Vagina (tissue), 2 donors: ENCODE measurements around the gene LECT2. TPM values are rescaled to one million over a fixed set of nuclear protein-coding genes. Genes with fewer than 3 reads are reported as not detected.

Source experiments
- DNase-seq, 2 donors: peaks; one replicate each; pipeline ENCODE4 v3.0.0-alpha.2; 2017; ENCODE audit errors: extremely low spot score in 2 of 2
- H3K27ac ChIP-seq: fragments of 200-600 bp; sonication (generic); one replicate; pipeline ENCODE4 v1.5.1; 2019
- H3K27me3 ChIP-seq: fragments of 200-600 bp; sonication (generic); one replicate; pipeline ENCODE4 v1.5.1; 2019
- H3K36me3 ChIP-seq, 2 donors: fragments of 200-600 bp; sonication (generic); one replicate each; pipeline ENCODE4 v1.5.1; 2017 to 2019
- H3K4me1 ChIP-seq: fragments of 200-600 bp; sonication (generic); one replicate; pipeline ENCODE4 v1.5.1; 2019
- H3K4me3 ChIP-seq, 2 donors: fragments of 200-600 bp; sonication (generic); 1 replicate in 1 of 2; 2 replicates in 1 of 2; pipeline ENCODE4 v1.5.1; 2016 to 2019
- H3K9me3 ChIP-seq: fragments of 200-600 bp; sonication (generic); one replicate; pipeline ENCODE4 v1.5.1; 2019
- CTCF ChIP-seq, 3 experiments: fragments of 450-650 bp in 2 of 3; fragments of 200-600 bp in 1 of 3; sonication (generic) in 1 of 3; IDR thresholded peaks; one replicate each; pipeline ENCODE4 v1.5.1; 2017 to 2019; ENCODE audit warnings: antibody characterized with exemption in 3 of 3, mild to moderate bottlenecking in 2 of 3, moderate library complexity in 2 of 3
- POLR2A ChIP-seq, 2 donors: fragments of 450-650 bp; IDR thresholded peaks; one replicate each; pipeline ENCODE4 v1.6.1; 2017; ENCODE audit warnings: antibody characterized with exemption in 2 of 2, mild to moderate bottlenecking in 2 of 2, moderate library complexity in 2 of 2
- POLR2AphosphoS5 ChIP-seq, 2 donors: sonication (generic); formaldehyde crosslinking; IDR thresholded peaks; one replicate each; pipeline ENCODE4 v1.9.0; 2017; ENCODE audit warnings: antibody characterized with exemption in 2 of 2, mild to moderate bottlenecking in 2 of 2, low read depth in 1 of 2; ENCODE audit not compliant: insufficient read depth in 1 of 2
- intact Hi-C: fragments of 100-400 bp; cut with DNase I; formaldehyde crosslinking; loops from one replicate; pipeline ENCODE4 v1.15.1; 2023
- total RNA-seq: library from RNA; depleted of rRNA; stranded (reverse); fragments of >200 nt; gene quantifications from one replicate; pipeline ENCODE4 v1.2.3, GENCODE V29; 2016

Gene LECT2
- total RNA-seq, 1 donor from 2014 or later, result not detected

- no peak for TF ChIP-seq POLR2AphosphoS5 (IDR thresholded peaks at IDR 0.05; ENCODE audit: insufficient read depth in 1 of 2, low read depth in 1 of 2)
- TF ChIP-seq POLR2A (IDR thresholded peaks at IDR 0.05), result no peak
- TF ChIP-seq CTCF (IDR thresholded peaks at IDR 0.05), result no peak
- DNase-seq, result no peak
- no peaks in the 10 kb centered on the region for H3K27me3 ChIP-seq
- H3K36me3 ChIP-seq, result no peaks in the 10 kb centered on the region
- no peaks in the 10 kb centered on the region for H3K9me3 ChIP-seq
- intact Hi-C loops, result no loop called here
- H3K4me3 ChIP-seq, result no peak overlapping the region
- H3K27ac ChIP-seq, result no peak overlapping the region
- H3K4me1 ChIP-seq, result no peaks in the 10 kb centered on the region
Observed at GRCh38 chr5:135900276-135900675, 54.5 kb downstream of the LECT2 start.

- H3K4me3 ChIP-seq, result no peak overlapping the region
- no peaks in the 10 kb centered on the region for H3K36me3 ChIP-seq
- H3K9me3 ChIP-seq, result no peaks in the 10 kb centered on the region
- intact Hi-C loops, result no loop called here
- TF ChIP-seq POLR2AphosphoS5 (IDR thresholded peaks at IDR 0.05; ENCODE audit: insufficient read depth in 1 of 2, low read depth in 1 of 2), result no peak
- TF ChIP-seq POLR2A (IDR thresholded peaks at IDR 0.05), result no peak
- no peak for TF ChIP-seq CTCF (IDR thresholded peaks at IDR 0.05)
- H3K27me3 ChIP-seq, result no peaks in the 10 kb centered on the region
- no peak for DNase-seq
- H3K4me1 ChIP-seq, result no peaks in the 10 kb centered on the region
- H3K27ac ChIP-seq, result no peak overlapping the region
Observed at GRCh38 chr5:135898651-135899050, 56.1 kb downstream of the LECT2 start.

Other genes with a start within 250 kb of the LECT2 start
- 0.49 TPM for gene SLC25A48, start 120.3 kb downstream of the LECT2 start, total RNA-seq
- gene IL9, start 59.1 kb downstream of the LECT2 start, total RNA-seq, result not detected
- 43.2 TPM for gene TGFBI, start 74.0 kb upstream of the LECT2 start, total RNA-seq
- gene SMAD5, start 177.9 kb upstream of the LECT2 start, total RNA-seq, result 40.0 TPM
- gene SMIM32, start 238.2 kb upstream of the LECT2 start, total RNA-seq, result not detected